ENCODE results near the gene VSTM2B. TPM values are rescaled to one million over a fixed set of nuclear protein-coding genes. Genes with fewer than 3 reads are reported as not detected.

The VSTM2B gene
- 0.29 and 0.31 TPM in 2 replicates for total RNA-seq (2021)
- long read RNA-seq, partial matches to known transcripts, result 0 of 1 reads
- long read RNA-seq, other reads (novel, unspliced or antisense), result 1 of 1 reads

GRCh38 chr19:29525901-29526729 is at the start of gene VSTM2B:
Gene VSTM2B (plus strand): TSS chr19:29525994. CDS start chr19:29526584, 590 bp downstream.
- peaks cover 6 to 8% of the 10 kb centered on the region in 2 experiments for H3K9me3 Mint-ChIP-seq
- Histone ChIP-seq H2BK20ac (ENCODE audit: low read depth, low read length, poor library complexity, severe bottlenecking) (no peak within 1 kb of the TSS), H3K9ac (ENCODE audit: extremely low read depth, insufficient read length, low read length) (no peak within 1 kb of the TSS), H3K14ac (ENCODE audit: insufficient read depth, low read length) (no peak within 1 kb of the TSS), H2AK5ac (ENCODE audit: insufficient read length, low read length) (no peak within 1 kb of the TSS), H3K56ac (ENCODE audit: insufficient read length, low read depth, low read length) (no peak within 1 kb of the TSS), H3K27me3 (ENCODE audit: insufficient read depth, low read length) (peaks cover 60% of the 10 kb centered on the region), H4K8ac (replicated peaks; ENCODE audit: insufficient read length, low read depth, low read length) (no peak within 1 kb of the TSS), H2BK5ac (ENCODE audit: insufficient read length, low read length) (no peak within 1 kb of the TSS), H4K91ac (ENCODE audit: insufficient read length, low read depth, low read length) (no peak within 1 kb of the TSS), H4K20me1 (ENCODE audit: control insufficient read depth, insufficient read depth, insufficient read length) (no peaks in the 10 kb centered on the region), H3K79me2 (ENCODE audit: insufficient read depth, low read length) (no peaks in the 10 kb centered on the region), H3K9me3 (ENCODE audit: control insufficient read depth, low read depth, low read length) (no peaks in the 10 kb centered on the region), H2BK15ac (ENCODE audit: low read depth, low read length) (no peak within 1 kb of the TSS), H3K4ac (ENCODE audit: low read depth, low read length) (no peak within 1 kb of the TSS), H4K5ac (ENCODE audit: insufficient read length, low read depth, low read length) (no peak within 1 kb of the TSS), H3K27ac (ENCODE audit: insufficient read length, low read depth, low read length) (no peak within 1 kb of the TSS), H3K23me2 (ENCODE audit: insufficient read length, low read depth, low read length, poor library complexity, severe bottlenecking) (peaks cover 31% of the 10 kb centered on the region), H3K79me1 (ENCODE audit: insufficient read depth, low read depth, low read length, poor library complexity, severe bottlenecking) (no peaks in the 10 kb centered on the region), H2BK120ac (ENCODE audit: low read depth, low read length, poor library complexity, severe bottlenecking) (no peak within 1 kb of the TSS), H2BK12ac (ENCODE audit: insufficient read length, low read depth, low read length) (no peak within 1 kb of the TSS), H3K4me1 (ENCODE audit: insufficient read depth, low read length) (no peaks in the 10 kb centered on the region), H3K18ac (ENCODE audit: insufficient read length, low read depth, low read length) (no peak within 1 kb of the TSS), H3K4me2 (ENCODE audit: insufficient read depth, insufficient read length, low read length) (peak within 1 kb of the TSS; percentile 77), H2AFZ (ENCODE audit: low read length) (no peak within 1 kb of the TSS), H3K23ac (ENCODE audit: insufficient read length, low read depth, low read length) (no peak within 1 kb of the TSS), H3T11ph (ENCODE audit: low read length) (no peak within 1 kb of the TSS)
- H3K4me3 Mint-ChIP-seq, result peak within 1 kb of the TSS; percentile 58 to 84
- TF ChIP-seq CTCF (conservative IDR thresholded peaks at IDR 0.05), result peak; percentile 29; the same call in 2 of the 3 replicates
- peaks cover 21 to 30% of the 10 kb centered on the region in 2 experiments for H3K4me1 Mint-ChIP-seq
- no CpG with 5 or more reads among the region's 104 CpGs for WGBS (ENCODE audit: extremely low coverage, insufficient read length, low lambda C conversion rate)
- H3K27me3 Mint-ChIP-seq (ENCODE audit: low read depth), result peaks cover 90% of the 10 kb centered on the region
- no peak within 1 kb of the TSS for H3K27ac Mint-ChIP-seq
- DNase-seq, result no peak
- H3K36me3 Mint-ChIP-seq (ENCODE audit: insufficient read depth in 1 of 3, low read depth in 3 of 3), result peaks cover 0 to 4% (median 0%) of the 10 kb centered on the region in 3 experiments; a peak in 1 of 7 replicates
